ENCODE results near the gene OGDH. TPM values are rescaled to one million over a fixed set of nuclear protein-coding genes. Genes with fewer than 3 reads are reported as not detected.

OGDH gene
- total and polyA plus RNA-seq, 2 of the 4 experiments (the other 2 are of a cell fraction) = 47.4 to 56.5 TPM

- H2BK120ac ChIP-seq (ENCODE audit: low read depth, low read length) = no peak overlapping the region
- no peak overlapping the region for H3K4me2 ChIP-seq (ENCODE audit: low read depth, low read length)
- no TSS peak for BruUV-seq (replicated peaks)
- H3K18ac ChIP-seq (ENCODE audit: low read depth, low read length) = no peak overlapping the region
- H3K56ac ChIP-seq (ENCODE audit: extremely low read depth, insufficient read depth, low read length) = no peak overlapping the region
- intact Hi-C loops (cut with micrococcal nuclease) = no loop called here
- H4K91ac ChIP-seq (ENCODE audit: insufficient read depth, low read depth, low read length) = no peak overlapping the region
- ChIA-PET CTCF (no interaction called here), POLR2A (ENCODE audit: unreplicated experiment) (no interaction called here)
- H3K9me1 ChIP-seq (ENCODE audit: insufficient read depth, low read length) = no peaks in the 10 kb centered on the region
- H2BK15ac ChIP-seq (ENCODE audit: low read depth, low read length) = no peak overlapping the region
- no peak overlapping the region for H2AK9ac ChIP-seq (replicated peaks; ENCODE audit: low read depth, low read length, poor library complexity)
- H2AK5ac ChIP-seq (ENCODE audit: low read depth, low read length) = no peak overlapping the region
- WGBS, 2 experiments (ENCODE audit: extremely low coverage in 2 of 2, insufficient read length in 1 of 2) = no CpG with 5 or more reads among the region's 1 CpG
- no peak overlapping the region for H3K4me3 ChIP-seq (ENCODE audit: insufficient read depth, low read depth, low read length)
- H4K8ac ChIP-seq (ENCODE audit: low read depth in 2 of 2, low read length in 2 of 2) = no peak overlapping the region
- no peak overlapping the region for H4K5ac ChIP-seq (ENCODE audit: low read depth, low read length)
- no peaks in the 10 kb centered on the region for H3K4me1 ChIP-seq (ENCODE audit: control insufficient read depth, insufficient read depth, low read length)
- H3K9me3 ChIP-seq (ENCODE audit: control insufficient read depth, insufficient read depth, low read length) = no peaks in the 10 kb centered on the region
- DNase-seq = no peak
- H2BK20ac ChIP-seq (ENCODE audit: low read depth, low read length) = no peak overlapping the region
- no peak overlapping the region for H3K14ac ChIP-seq (replicated peaks; ENCODE audit: low read depth, low read length)
- H2BK5ac ChIP-seq (ENCODE audit: low read depth, low read length, poor library complexity, severe bottlenecking) = no peak overlapping the region
- no peak overlapping the region for H3K27ac ChIP-seq (ENCODE audit: insufficient read depth, low read length)
- dilution Hi-C loops (cut with HindIII; ENCODE audit: low sequenced_read_pairs, unreplicated experiment) = no loop called here
- no peak for TF ChIP-seq NFE2L2 (IDR thresholded peaks at IDR 0.05; ENCODE audit: low read depth, low read length)
- no peak for TF ChIP-seq SMC3 (IDR thresholded peaks at IDR 0.05; ENCODE audit: low read depth, low read length)
- no peak for TF ChIP-seq CHD1 (IDR thresholded peaks at IDR 0.05; ENCODE audit: low read depth, low read length)
- no peak for TF ChIP-seq BHLHE40 (IDR thresholded peaks at IDR 0.05; ENCODE audit: low read depth, low read length)
- no peak for TF ChIP-seq MAFK (IDR thresholded peaks at IDR 0.05; ENCODE audit: low read depth, low read length)
- TF ChIP-seq CEBPB (IDR thresholded peaks at IDR 0.05; ENCODE audit: low read depth, low read length) = no peak
- TF ChIP-seq CTCF (conservative IDR thresholded peaks at IDR 0.05; ENCODE audit: low read depth, low read length) = no peak
- TF ChIP-seq MAZ (IDR thresholded peaks at IDR 0.05; ENCODE audit: borderline replicate concordance, low read depth, low read length) = no peak
- TF ChIP-seq POLR2A (IDR thresholded peaks at IDR 0.05; ENCODE audit: low read depth, low read length) = no peak
- no peak for TF ChIP-seq FOS (IDR thresholded peaks at IDR 0.05; ENCODE audit: low read depth, low read length)
- TF ChIP-seq RAD21 (IDR thresholded peaks at IDR 0.05; ENCODE audit: low read length) = no peak
- TF ChIP-seq RCOR1 (IDR thresholded peaks at IDR 0.05; ENCODE audit: insufficient replicate concordance, low read length) = no peak
- in situ Hi-C loops (cut with MboI; ENCODE audit: low sequenced_read_pairs) = no loop called here
- H3K79me1 ChIP-seq (ENCODE audit: low read depth in 1 of 2, low read length in 2 of 2) = peaks cover 6 to 8% of the 10 kb centered on the region in 2 experiments; a peak in 3 of 4 replicates
- H2AFZ ChIP-seq (replicated peaks; ENCODE audit: low read length, poor library complexity) = no peak overlapping the region
- no peaks in the 10 kb centered on the region for H3K36me3 ChIP-seq (ENCODE audit: control insufficient read depth, insufficient read depth, low read length)
- peaks cover 3% of the 10 kb centered on the region for H3K27me3 ChIP-seq (ENCODE audit: control insufficient read depth, insufficient read depth, low read length)
- ATAC-seq (ENCODE audit: low read depth) = no peak
- H4K20me1 ChIP-seq (ENCODE audit: insufficient read depth, low read length) = no peaks in the 10 kb centered on the region
- H3K23ac ChIP-seq (ENCODE audit: low read depth, low read length) = no peak overlapping the region
- H3K9ac ChIP-seq (ENCODE audit: low read depth, low read length) = no peak overlapping the region
- no peak overlapping the region for H3K4ac ChIP-seq (ENCODE audit: low read depth, low read length)
Measured at GRCh38 chr7:44602576-44602910, 3.9 kb upstream of the OGDH start.

Data from IMR-90 (cell line).